Chondrocyte (in vitro differentiated cells): ENCODE results near the gene PDE10A. TPM values are rescaled to one million over a fixed set of nuclear protein-coding genes. Genes with fewer than 3 reads are reported as not detected.

ENCODE experiments used
- DNase-seq: peaks from one replicate; pipeline ENCODE4 v3.0.0; 2021; ENCODE audit warnings: mixed read lengths, low spot score
- H3K27ac Mint-ChIP-seq: one replicate; pipeline ENCODE4 v1.8.0; 2021; ENCODE audit warnings: mild to moderate bottlenecking, moderate library complexity, mixed read lengths; ENCODE audit not compliant: unreplicated experiment
- H3K27me3 Mint-ChIP-seq: 2 replicates; pipeline ENCODE4 v1.8.0; 2021; ENCODE audit warnings: low read depth, mixed read lengths
- H3K36me3 Mint-ChIP-seq: 2 replicates; pipeline ENCODE4 v1.8.0; 2021; ENCODE audit warnings: low read depth, mixed read lengths
- H3K4me1 Mint-ChIP-seq: 2 replicates; pipeline ENCODE4 v1.8.0; 2021; ENCODE audit warnings: low read depth, mild to moderate bottlenecking, mixed read lengths
- H3K4me3 Mint-ChIP-seq: one replicate; pipeline ENCODE4 v1.8.0; 2021; ENCODE audit warnings: mild to moderate bottlenecking, moderate library complexity, mixed read lengths; ENCODE audit not compliant: unreplicated experiment
- H3K9me3 Mint-ChIP-seq: 2 replicates; pipeline ENCODE4 v1.8.0; 2021; ENCODE audit warnings: low read depth, mixed read lengths
- total RNA-seq: library from RNA; stranded (reverse); gene quantifications from 3 replicates; pipeline ENCODE4 v1.2.1, GENCODE V29; 2021
- TF ChIP-seq, protein P1 (sequence below): fragments of 200-600 bp; sonication (generic); IDR thresholded peaks from 2 replicates; pipeline ENCODE4 v1.5.0; 2021; ENCODE audit warnings: antibody characterized with exemption, mild to moderate bottlenecking, moderate library complexity

Gene PDE10A
- total RNA-seq, 1 donor from 2014 or later, result 13.7 TPM

GRCh38 chr6:165571721-165572132 lies 91.3 kb downstream of the PDE10A start:
- peaks cover 40% of the 10 kb centered on the region for H3K4me1 Mint-ChIP-seq
- peaks cover 3% of the 10 kb centered on the region for H3K9me3 Mint-ChIP-seq
- DNase-seq, result no peak
- H3K27ac Mint-ChIP-seq, result peak overlapping the region; percentile 64
- no peaks in the 10 kb centered on the region for H3K27me3 Mint-ChIP-seq
- TF ChIP-seq, protein P1, sequence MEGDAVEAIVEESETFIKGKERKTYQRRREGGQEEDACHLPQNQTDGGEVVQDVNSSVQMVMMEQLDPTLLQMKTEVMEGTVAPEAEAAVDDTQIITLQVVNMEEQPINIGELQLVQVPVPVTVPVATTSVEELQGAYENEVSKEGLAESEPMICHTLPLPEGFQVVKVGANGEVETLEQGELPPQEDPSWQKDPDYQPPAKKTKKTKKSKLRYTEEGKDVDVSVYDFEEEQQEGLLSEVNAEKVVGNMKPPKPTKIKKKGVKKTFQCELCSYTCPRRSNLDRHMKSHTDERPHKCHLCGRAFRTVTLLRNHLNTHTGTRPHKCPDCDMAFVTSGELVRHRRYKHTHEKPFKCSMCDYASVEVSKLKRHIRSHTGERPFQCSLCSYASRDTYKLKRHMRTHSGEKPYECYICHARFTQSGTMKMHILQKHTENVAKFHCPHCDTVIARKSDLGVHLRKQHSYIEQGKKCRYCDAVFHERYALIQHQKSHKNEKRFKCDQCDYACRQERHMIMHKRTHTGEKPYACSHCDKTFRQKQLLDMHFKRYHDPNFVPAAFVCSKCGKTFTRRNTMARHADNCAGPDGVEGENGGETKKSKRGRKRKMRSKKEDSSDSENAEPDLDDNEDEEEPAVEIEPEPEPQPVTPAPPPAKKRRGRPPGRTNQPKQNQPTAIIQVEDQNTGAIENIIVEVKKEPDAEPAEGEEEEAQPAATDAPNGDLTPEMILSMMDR, result no peak
- no peaks in the 10 kb centered on the region for H3K36me3 Mint-ChIP-seq
- H3K4me3 Mint-ChIP-seq, result no peak overlapping the region

- TF ChIP-seq, protein P1, result no peak
- peaks cover 3% of the 10 kb centered on the region for H3K9me3 Mint-ChIP-seq
- peak overlapping the region; percentile 64 for H3K27ac Mint-ChIP-seq
- peaks cover 40% of the 10 kb centered on the region for H3K4me1 Mint-ChIP-seq
- DNase-seq, result no peak
- no peak overlapping the region for H3K4me3 Mint-ChIP-seq
- no peaks in the 10 kb centered on the region for H3K27me3 Mint-ChIP-seq
- H3K36me3 Mint-ChIP-seq, result no peaks in the 10 kb centered on the region
These were observed 91.9 kb downstream of the PDE10A start for GRCh38 chr6:165571068-165571682.

DNA sequence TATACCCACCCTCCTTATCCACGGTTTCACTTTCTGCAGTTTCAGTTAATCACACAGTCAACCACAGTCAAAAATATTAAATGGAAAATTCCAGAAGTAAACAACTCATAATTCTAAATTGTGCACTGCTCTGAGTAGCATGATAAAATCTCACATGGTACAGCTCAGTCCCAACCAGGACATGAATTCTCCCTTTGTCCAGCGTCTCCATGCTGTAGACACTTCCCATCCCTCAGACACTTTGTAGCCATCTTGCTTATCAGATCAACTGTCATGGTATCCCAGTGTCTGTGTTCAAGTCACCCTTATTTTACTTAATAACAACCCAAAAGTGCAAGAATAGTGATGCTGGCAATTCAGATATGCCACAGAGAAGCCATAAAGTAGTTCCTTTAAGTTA lies 94.7 kb downstream of the PDE10A start:
- H3K4me3 Mint-ChIP-seq, result no peak overlapping the region

DNA sequence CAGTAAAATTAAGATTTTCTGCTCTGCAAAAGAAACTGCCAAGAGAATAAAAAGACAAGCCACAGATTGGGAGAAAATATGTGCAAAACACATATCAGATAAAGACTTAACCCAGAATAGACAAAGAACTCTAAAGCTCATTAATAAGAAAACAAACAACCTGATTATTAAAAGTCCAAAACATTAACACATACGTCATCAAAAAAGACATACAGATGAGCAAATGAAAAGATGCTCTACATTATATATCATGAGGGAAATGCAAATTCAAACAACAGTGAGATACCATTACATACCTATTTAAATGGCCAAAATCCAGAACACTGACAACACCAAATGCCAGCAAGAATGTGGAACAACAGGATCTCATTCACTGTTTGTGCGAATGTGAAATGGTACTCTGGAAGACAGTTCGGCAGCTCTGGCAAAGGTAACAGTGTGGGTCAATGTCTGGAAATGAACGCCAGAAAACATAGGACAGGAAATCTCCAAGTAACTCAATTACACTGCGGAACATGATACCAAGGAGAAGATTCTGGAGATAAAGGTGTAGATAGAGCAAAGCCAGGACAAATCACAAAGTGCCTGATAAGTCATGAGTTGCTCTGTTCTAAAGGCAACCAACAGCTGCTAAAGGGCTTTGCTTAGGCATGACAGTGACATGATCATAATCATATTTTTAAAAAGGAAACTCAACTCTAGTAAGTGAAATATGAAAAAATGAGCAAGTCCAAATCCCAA lies 96.8 kb downstream of the PDE10A start:
- TF ChIP-seq, protein P1, result no peak
- H3K9me3 Mint-ChIP-seq, result peaks cover 13% of the 10 kb centered on the region
- H3K4me1 Mint-ChIP-seq, result peaks cover 19% of the 10 kb centered on the region
- no peak overlapping the region for H3K27ac Mint-ChIP-seq
- no peak overlapping the region for H3K4me3 Mint-ChIP-seq
- no peaks in the 10 kb centered on the region for H3K27me3 Mint-ChIP-seq
- no peaks in the 10 kb centered on the region for H3K36me3 Mint-ChIP-seq
- DNase-seq, result no peak

More for the DNA sequence above, 94.7 kb downstream of the PDE10A start:
- Mint-ChIP-seq H3K27ac (no peak overlapping the region), H3K36me3 (no peaks in the 10 kb centered on the region), H3K27me3 (no peaks in the 10 kb centered on the region), H3K9me3 (peaks cover 13% of the 10 kb centered on the region), H3K4me1 (peaks cover 31% of the 10 kb centered on the region)
- DNase-seq, result no peak
- TF ChIP-seq, protein P1, result no peak

DNA sequence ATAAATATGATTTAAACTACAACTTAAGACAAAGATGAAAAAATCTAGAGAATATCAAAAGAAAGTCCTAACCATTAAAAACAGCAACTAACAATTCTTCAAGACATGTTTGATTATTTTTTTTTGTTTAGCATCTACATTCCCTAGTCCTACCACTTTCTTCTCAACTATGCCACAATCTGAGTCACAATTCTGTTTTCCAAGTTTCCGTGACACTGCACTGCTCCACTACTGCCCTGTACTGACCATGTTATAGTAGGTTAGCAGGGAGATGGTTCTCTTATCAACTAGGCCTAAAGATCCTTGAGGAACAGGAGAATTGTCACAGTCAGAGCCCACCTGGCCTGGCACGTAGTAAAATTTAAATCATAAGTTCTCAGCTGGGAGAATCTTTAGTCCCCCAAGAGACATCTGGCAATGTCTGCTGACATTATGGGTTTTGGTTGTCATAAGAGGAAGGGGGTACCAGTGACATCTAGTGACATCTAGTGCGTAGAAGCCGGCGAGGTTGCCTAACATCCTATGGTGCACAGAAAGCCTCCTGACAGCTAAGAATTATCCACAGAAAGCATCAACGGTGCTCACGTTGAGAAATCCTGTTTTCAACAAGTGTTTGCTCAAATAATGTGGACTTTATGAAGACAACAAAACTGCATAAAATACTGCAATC lies 100.5 kb downstream of the PDE10A start:
- Mint-ChIP-seq H3K27ac (no peak overlapping the region), H3K4me1 (peaks cover 2% of the 10 kb centered on the region), H3K36me3 (no peaks in the 10 kb centered on the region), H3K4me3 (no peak overlapping the region), H3K9me3 (peaks cover 16% of the 10 kb centered on the region), H3K27me3 (no peaks in the 10 kb centered on the region)
- DNase-seq, result no peak
- TF ChIP-seq, protein P1, result no peak
